HG03064 (cell line): ENCODE data around the gene RAI14.

ENCODE experiments used
- ATAC-seq: cut with Tn5 transposase; IDR thresholded peaks from one replicate; pipeline ENCODE4 v1.9.1; 2021; ENCODE audit warnings: low read depth; ENCODE audit not compliant: unreplicated experiment

RAI14 gene

DNA sequence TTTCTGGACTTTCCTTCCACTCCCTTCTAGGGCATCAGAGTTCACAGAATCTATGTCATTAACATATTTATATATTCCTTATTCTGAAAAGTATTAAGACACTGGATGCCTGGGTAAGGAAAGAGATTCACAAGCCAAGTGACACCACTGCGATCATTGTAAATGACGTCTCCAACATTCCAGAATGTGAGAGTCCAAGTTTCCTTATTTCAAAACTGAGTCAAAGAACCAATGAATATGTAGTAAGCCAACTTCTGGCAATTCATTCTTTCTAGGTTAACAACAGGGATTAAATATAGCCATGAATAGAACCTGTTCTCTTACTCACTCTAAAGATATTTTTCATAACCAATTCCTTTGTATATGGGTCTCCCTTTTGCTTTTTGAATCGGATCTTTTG is 18.1 kb downstream of the RAI14 start:
- no peak for ATAC-seq

DNA sequence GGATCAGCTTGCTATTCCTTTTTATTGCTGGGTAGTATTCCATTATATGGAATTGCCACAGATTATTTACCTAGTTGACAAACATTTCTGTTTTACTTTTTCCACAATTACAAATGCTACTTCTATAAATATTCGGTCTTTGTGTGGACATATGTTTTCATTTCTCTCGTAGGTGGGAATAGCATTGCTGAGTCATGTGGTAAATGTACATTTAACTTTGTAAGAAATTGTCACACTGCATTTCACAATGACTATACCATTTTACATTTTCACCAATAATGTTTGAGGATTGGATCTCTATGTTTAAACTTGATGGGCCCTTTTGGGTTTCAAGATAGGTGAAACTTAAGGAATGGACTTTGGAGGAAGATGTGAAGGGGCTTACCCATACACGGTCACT is 19.7 kb downstream of the RAI14 start:
- ATAC-seq, result no peak

DNA sequence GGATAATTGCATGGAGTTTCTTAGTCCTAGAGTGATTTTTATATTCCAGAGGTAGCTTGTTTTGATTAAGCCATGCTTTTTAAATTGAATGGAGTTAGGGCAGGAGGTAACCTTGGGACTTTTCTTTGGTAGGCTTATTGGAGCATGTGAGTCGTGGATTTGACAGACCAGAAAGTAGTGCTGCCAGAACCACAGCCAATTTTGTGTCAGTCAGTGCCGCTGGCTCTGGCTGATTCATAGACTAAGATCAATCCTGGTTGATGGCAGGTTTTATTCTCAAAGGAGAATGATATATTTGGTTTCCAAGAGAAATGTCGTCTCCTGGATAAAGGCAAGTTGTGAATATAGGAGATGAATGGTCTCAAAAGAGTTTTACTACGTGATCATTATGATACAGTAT is 20.3 kb downstream of the RAI14 start:
- ATAC-seq, result no peak

DNA sequence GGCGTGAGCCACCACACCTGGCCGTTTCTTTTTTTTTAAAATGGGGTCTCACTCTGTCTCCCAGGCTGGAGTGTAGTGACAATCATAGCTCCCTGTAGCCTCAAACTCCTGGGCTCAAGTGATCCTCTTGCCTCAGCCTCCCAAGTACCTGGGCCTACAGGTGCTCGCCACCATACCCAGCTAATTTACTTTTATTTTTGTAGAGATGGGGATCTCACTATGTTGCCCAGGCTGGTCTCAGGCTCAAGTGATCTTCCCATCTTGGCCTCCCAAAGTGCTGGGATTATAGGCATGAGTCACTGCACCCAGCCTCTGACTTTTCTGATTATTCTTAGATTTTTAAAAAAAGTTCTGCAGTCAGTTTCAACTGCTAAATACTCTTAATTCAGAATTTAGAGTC is 21.3 kb downstream of the RAI14 start:
- no peak for ATAC-seq

DNA sequence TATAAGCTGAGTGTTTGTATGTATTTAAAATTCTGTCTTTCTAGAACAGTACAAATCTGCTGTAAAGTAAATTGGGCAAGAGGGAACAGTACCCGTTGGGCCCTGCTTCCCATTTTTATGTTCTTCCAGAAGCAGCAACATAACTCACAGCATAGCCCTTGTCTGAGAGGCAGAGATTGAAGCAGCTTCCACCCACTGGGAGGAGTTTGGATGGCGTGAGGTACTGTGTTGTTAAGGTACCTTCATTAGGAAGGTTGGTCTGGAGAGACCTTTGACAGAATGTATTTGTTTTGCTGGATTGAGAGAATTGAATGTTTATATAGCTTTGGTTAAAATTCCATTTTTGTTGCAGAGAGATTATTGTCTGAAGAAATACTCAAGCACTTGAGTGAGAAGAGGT is 24.8 kb downstream of the RAI14 start:
- ATAC-seq, result no peak

DNA sequence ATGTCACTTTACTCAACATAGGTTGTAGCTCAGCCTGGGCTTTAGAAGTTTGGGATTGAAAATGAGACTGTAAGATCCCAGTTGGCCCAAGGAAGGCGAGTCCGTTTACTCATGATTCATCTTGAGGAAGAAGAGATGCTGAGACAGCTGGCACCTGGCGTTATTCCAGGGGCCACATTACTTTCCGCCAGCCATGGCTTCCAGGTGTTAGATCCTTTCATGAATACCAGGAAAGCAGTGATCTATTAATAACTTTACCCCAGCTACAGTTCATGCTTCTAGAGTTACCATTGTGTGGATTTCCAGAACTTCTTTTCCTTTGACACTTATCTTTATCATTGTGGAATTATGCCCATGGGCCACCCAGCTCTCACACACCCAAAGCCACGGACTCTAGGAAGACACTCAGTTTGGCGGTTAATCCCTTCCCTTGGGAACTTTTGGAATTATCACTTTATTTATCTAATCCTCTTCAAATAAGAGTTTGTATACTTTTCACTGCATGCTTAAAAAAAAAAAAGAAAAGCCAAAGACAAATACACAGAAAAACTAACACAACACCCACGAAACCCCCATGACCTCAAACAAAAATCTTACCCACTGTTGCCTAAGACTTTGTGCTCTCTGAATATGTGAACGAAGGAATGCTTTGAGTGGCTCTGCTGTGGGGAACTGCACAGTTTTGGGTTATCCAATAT is 26.9 kb downstream of the RAI14 start:
- no peak for ATAC-seq

DNA sequence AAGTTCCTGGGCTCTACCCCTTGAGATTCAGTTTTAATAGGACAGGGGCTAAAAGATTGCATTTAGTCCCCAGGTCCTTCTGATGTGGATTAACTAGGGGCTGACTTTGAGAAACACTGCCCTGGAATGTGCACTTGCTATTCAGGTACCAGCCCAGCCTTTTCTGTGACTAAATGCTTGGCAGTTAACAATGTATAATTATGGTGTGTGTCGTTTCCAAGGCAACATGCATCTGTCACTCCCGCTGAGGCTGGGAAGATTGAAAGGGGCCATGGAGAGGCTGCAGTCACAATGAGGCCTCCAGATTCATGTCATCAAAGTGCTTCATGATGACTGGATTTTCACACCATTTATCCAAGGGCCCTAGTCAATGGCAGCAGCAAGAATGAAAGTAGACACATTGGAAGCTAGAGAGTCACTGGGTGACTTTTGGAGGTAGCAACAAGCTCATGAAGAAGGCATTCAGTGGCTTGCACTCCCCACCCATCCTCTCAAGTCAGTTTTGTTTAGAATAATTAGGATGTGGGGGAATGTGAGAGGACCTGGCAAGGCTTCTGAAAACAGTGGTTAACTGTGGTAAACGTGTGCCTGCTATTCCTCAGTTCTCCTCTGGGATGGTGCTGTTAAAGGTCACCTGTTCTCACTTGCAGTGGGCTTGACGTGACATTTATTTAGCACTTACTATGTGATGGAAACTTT is 28.3 kb downstream of the RAI14 start:
- ATAC-seq, result no peak

DNA sequence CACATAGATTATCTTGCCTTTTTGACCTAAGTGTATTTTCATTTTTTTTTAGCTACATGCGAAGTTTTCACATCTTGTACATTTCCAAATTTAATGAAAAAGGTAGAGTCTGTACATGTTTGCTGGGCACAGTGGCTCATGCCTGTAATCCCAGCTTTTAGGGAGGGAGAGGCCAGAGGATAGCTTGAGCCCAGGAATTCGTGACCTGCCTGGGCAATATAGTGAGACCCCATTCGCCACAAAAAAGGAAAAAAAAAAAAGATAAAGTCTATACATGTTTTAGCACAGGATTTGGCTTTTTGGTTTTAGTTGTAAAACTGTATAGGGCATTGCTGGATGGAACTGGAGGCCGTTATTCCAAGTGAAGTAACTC is 28.8 kb downstream of the RAI14 start:
- ATAC-seq, result no peak

DNA sequence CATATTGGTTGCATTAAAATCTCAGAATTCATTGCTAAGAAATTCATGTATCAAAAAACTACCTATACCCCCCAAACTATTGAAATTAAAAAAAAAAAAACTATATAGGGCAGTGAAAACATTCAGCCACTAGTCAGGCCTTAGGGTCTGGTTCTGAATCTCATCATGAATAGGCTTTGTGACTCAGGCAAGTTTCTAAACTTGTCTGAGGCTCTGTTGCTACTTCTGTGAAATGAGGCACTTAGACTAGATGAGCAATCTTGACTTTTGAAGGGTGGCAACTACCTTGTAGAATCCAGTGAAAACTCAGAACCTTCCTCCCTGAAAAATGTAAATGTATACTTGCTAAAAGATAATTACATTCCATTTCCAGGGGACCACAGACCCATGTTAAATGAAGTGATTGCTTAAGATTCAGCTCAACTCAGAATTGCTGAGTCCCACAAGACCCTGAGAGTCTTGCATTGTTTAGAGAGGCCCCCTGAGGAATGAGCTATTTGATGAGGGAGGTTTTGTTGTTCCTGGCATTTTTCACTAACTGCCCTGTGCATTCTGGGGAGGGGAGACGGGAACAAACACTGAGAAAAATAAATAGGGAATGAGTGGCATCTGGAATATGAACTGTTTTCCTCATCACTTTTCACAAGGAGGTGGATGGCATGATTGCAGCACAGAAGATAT is 29.5 kb downstream of the RAI14 start:
- ATAC-seq, result no peak

DNA sequence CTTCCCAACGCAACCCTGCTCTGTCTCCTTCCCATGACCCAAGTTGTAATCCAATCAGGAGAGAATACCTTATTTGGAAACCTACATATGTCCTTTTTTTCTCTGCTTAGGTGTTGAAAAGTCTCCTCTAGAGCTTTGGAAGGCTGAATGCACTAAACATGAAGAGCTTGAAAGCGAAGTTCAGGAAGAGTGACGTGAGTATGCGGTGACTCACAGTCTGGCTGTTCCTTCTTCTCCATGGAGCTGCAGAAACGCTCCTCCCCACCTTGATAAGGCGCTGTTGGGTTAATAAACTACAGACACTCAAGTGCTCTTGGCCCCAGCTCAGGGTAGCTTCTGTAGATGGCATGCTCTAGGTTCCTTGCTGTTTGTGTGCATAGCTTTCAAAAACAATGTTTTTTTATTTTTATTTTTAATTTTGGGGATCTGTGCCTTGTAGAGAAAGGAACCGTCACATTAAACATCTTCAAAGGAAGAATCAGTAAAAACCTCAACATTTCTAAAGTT is 30.7 kb downstream of the RAI14 start:
- no peak for ATAC-seq

DNA sequence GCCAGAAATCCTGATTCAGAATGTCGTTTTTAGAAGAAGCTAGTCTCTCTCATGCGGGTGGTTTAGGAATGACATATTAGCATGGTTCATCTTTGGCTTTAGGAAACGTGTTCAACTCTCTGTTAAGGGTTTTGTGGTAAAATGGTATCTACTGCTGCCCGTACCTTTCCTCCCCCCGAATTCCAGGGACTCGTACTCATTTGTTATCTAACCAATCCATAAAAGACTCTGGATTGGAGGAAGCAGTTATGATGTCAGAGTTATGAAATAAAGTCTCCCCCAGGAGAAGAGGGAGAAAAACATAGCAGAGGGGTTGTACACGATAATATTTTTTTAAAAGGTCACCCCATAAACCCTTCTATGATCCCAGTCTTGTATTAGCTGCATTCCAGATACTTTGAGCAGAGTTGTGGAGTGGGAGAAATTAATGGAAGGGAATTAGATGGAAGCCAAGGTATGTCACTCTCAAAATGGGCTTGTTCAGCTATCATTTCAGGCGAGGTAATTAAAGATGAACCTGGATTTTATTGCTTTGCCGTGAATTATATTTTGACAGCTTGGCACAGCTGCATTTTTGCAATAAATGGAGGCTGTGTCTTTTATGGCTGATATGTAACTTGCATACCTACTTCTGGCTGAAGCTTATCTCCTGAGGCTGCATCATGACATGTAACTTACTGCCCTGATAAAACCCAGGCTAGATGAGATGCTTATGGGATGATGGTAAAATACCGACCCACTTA is 31.3 kb downstream of the RAI14 start:
- no peak for ATAC-seq

DNA sequence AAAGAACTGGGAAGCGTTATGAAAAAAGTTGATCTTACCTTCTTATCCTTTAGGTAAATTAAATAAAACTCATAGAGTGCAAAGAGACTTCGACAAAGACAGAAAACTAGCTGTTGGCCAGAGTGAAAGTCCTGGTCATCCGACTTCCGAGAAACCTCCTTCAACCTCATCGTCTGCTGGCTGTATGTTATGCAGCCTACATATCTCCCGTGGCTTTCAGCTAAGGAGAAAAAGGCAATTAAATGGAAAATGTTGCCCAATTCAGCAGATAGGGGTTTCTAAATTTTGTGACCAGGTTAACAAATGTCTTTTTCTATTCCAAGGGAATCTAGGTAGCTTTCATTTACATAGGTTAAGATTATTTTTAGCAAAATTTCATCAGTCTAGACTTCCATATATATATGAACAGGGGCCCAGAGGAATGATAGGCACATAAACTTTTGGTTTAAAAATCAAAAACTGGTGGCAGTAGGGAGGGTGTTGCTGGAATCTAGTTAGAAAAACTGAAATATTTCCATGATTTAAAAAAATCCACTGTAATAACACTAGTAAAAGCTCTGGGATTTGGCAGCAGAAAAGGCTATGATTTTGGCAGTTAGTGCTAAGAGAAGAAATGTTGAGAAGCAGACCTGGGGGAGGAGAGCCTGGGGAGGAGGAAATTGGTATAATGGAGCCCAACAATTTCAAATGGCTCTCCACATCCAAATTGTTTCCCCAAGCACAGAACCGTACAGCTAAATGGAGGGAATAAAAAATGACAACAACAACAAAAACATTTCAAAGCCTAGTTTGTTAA is 32.1 kb downstream of the RAI14 start:
- no peak for ATAC-seq

DNA sequence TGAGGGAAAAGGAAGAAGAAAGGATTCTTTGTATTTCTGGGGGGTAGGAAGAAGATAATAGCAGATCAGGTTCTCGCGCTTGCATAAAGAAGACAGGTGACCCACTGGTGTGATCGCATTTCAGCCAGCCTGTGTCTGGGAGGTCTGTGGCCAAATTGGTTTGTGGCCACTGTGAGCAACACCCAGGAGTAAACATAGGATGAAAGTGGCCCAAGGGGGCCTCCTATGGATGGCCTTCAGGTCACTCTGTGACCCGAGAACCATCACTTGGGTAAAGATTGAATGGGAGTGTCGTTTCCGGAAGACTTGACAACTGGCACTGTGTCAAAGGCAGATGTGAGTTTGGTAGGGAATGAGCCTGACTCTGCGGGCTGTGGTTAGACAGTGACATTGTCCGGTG is 34.2 kb downstream of the RAI14 start:
- no peak for ATAC-seq

DNA sequence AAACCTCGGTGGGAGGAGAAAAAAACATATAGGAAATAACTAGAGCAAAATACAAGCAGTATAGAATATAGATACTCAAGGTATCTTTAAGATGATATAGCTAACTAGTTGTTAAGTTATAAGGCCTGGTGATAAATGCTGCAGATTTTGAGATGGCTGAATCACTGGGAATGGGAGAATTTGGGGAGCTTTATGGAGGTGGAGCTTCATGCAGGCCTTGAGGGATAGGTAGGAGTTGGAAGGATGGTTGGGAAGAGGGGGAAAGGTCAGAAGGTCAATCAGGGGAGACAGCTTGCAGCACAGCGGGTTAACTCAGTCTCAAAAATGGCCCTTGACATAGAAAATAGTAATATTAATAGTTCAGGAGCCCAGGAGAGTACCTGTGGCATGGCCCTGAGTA is 34.8 kb downstream of the RAI14 start:
- ATAC-seq, result no peak

DNA sequence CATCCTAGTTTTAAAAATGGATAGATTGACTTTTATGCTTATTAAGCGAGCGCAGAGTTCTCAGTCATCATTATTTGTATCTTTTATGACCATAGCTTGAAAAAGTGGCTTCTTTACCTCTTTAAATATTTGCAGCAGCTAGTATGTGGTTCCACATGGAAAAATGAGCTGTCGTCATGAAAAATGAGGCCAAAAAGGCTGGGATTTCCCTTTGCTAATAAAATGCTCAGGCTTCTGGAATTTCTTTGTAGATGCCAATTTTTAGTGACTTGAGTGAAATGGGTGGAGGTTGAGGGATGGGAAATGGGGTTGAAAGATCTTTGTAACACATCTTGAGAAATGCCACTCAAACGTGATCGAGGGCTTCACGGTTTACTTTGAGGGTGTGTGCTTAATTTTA is 35.2 kb downstream of the RAI14 start:
- ATAC-seq, result no peak

DNA sequence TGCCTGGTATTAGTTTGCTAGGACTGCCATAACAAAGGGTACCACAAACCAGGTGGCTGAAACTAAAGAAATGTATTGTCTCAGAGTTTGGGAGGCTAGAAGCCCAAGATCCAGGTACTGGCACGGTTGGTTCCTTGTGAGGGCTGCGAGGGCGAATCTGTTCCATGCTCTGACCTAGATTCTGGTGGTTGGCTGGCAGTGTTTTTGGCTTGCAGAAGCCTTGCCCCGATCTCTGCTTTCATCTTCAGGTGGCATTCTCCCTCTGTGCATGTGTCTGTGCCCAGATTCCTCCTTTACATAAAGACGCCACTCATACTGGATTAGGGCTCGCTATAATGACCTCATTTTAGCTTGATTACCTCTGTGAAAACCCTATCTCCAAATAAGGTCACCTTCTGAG is 36.7 kb downstream of the RAI14 start:
- ATAC-seq, result no peak

DNA sequence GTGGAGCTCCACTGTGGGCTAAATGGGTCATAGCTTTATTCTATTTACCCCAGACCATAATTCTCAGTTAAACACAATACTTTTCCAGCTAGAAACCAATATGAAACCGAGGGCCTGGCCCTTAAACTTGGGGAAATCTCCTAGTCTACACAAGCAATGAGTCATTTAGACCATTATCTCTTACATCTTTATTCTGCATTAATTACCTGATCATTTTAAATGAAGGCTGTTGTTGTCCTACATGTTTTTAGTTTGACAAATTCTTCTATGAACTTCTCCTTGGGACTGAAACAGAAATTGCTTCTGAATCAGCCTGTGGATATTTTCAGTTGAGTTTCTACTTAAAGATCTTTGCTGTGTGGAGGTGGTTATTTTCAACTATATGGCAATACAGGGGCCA is 37.9 kb downstream of the RAI14 start:
- no peak for ATAC-seq

DNA sequence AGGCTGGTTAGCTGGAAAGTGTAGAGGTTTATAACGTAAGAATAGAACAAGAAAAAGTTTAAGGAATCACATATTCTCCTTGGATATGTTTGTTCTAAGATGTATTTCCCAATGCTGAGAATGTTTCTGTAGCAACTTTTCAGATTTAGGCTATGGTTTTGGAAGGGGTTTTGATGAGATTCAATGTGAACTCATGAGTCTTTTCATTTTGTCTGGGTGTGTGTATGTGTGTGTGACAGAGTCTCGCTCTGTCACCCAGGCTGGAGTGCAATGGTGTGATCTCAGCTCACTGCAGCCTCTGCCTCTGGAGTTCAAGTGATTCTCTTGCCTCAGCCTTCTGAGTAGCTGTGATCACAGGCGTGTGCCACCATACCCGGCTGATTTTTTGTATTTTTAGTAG is 38.6 kb downstream of the RAI14 start:
- ATAC-seq, result no peak

DNA sequence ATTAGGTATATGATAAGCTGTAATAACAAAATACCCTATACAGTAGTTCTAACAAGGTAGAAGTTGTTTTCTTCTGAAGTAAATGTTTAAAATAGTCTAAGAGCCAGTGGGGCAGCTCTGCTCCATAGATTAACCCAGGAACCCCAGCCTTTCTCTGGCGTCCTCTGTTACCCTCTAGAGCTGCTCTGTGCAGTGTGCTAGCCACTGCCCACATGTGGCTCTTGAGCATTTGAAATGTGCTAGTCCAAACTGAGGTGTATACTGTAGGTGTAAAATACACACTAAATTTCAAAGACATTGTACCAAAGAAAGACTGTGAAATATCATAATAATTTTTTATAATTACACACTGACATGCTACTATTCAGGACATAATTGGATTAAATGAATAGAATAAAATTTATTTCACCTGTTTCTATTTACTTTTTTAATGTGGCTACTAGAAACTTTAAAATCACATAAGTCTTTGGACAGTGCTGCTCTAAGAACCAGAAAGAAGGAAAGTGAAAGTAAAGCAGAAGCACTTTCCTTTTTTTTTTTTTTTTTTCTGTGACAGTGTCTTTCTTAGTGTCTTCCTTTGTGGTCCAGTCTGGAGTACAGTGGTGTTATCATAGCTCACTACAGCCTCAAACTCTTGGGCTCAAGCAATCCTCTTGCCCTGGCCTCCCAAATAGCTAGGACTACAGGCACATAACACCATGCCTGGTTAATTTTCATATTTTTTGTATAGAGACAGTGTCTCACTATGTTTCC is 39.3 kb downstream of the RAI14 start:
- ATAC-seq, result no peak
